ENCODE measurements around the gene FGG. TPM values are rescaled to one million over a fixed set of nuclear protein-coding genes. Genes with fewer than 3 reads are reported as not detected.
A peak's percentile ranks its signal among the peaks of the same experiment; 100 is the strongest.

Gene FGG
- total RNA-seq, 1 donor from 2014 or later: 236 TPM

DNA sequence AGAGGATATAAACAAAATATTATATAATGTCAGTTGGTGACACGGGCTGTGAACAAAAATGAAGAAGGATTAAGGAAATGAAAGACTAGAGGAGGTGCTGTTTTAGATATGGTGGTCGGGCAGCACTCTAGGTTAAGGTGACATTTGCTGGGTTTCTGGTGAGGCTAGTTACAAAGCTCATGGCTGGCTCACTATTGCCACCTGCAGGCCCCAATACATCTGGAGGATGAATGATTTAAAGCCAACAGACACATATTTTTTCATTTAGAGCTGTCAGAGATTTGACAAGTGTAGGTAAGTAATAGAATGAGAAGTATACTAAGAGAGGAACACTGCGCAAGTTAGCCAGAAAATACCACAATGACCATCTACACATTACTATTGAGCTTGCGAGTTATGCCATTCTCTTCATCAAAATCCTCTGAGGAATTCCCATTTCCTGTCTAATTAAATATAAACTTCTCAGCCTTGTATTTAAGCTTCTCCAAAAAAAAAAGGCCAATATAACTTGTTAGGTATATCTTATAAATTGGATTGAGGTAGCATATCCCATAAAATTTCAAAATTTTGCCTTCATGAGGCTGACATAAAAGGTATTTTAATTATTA lies 6.4 kb upstream of the FGG start:
- no peaks in the 10 kb centered on the region for H3K9me3 ChIP-seq
- DNase-seq (peak; percentile 65), ATAC-seq (peak; percentile 61 to 76)
- no peaks in the 10 kb centered on the region for H3K36me3 ChIP-seq
- H3K4me1 ChIP-seq: no peaks in the 10 kb centered on the region
- no peaks in the 10 kb centered on the region for H3K27me3 ChIP-seq (ENCODE audit: low read depth)
- no peak overlapping the region for H3K4me3 ChIP-seq
- TF ChIP-seq, protein P1, sequence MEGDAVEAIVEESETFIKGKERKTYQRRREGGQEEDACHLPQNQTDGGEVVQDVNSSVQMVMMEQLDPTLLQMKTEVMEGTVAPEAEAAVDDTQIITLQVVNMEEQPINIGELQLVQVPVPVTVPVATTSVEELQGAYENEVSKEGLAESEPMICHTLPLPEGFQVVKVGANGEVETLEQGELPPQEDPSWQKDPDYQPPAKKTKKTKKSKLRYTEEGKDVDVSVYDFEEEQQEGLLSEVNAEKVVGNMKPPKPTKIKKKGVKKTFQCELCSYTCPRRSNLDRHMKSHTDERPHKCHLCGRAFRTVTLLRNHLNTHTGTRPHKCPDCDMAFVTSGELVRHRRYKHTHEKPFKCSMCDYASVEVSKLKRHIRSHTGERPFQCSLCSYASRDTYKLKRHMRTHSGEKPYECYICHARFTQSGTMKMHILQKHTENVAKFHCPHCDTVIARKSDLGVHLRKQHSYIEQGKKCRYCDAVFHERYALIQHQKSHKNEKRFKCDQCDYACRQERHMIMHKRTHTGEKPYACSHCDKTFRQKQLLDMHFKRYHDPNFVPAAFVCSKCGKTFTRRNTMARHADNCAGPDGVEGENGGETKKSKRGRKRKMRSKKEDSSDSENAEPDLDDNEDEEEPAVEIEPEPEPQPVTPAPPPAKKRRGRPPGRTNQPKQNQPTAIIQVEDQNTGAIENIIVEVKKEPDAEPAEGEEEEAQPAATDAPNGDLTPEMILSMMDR (IDR thresholded peaks at IDR 0.05): peak; percentile 59
- intact Hi-C loops (cut with DNase I): loop anchor here (10.0 kb wide), 1 partner anchor 64 kb away; the partner anchor contains the start of gene PLRG1
- no peak overlapping the region for H3K27ac ChIP-seq

DNA sequence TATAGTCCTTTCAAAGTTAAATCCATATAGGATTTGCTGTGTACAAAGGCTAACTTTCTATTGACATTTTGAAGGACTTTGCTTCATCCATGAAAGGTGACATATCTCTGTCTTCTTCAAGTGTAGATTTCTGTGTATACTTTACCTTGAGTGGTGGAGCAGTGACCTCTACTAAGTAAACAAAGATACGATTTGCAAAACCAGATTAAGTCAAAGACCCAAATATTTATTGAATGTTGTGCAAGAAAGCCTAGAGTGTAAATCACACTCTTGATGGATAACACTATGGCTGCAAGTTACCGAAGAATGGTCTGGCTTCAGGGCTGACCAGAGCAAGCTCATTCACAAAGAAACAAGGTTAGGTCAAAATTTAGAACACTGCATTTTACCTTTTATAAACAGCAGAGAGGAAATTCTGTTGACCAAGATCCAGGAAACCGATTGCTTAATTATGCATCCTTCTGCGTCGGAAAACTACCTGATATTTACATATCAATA lies 5.4 kb upstream of the FGG start:
- intact Hi-C loops (cut with DNase I): loop anchor here (10.0 kb wide), 1 partner anchor 63 kb away; the partner anchor contains the start of gene PLRG1
- Histone ChIP-seq H3K27me3 (ENCODE audit: low read depth) (no peaks in the 10 kb centered on the region), H3K9me3 (no peaks in the 10 kb centered on the region), H3K4me1 (no peaks in the 10 kb centered on the region), H3K27ac (no peak overlapping the region), H3K4me3 (no peak overlapping the region), H3K36me3 (no peaks in the 10 kb centered on the region)
- ATAC-seq (peak in 1 of 2 donors; percentile 12), DNase-seq (no peak)
- TF ChIP-seq, protein P1 (IDR thresholded peaks at IDR 0.05): no peak

DNA sequence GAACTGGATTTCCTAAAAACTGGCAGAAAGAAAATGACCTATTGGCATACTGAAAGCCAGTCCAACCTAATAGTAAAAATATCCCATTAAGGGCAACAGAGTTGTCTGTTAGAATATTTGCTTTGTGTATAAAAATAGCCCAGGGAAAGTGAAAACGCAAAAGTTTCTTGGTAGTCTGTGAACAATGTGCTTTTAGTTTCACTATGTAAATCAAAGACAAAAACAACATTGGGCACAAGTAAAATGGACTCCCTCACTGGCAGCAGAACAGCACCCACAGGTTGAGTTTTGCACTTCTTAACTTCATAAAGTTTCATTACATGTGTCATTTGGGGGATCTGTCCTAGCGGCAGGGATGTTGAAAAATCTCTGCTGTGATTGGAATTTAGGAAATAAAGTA lies 4.3 kb upstream of the FGG start:
- H3K36me3 ChIP-seq: no peaks in the 10 kb centered on the region
- H3K4me1 ChIP-seq: no peaks in the 10 kb centered on the region
- no peak for ATAC-seq
- no peaks in the 10 kb centered on the region for H3K27me3 ChIP-seq (ENCODE audit: low read depth)
- no peaks in the 10 kb centered on the region for H3K9me3 ChIP-seq
- TF ChIP-seq, protein P1 (IDR thresholded peaks at IDR 0.05): no peak
- no peak for DNase-seq
- no peak overlapping the region for H3K4me3 ChIP-seq
- intact Hi-C loops (cut with DNase I): loop anchor here (10.0 kb wide), 1 partner anchor 62 kb away; the partner anchor contains the start of gene PLRG1
- H3K27ac ChIP-seq: no peak overlapping the region

DNA sequence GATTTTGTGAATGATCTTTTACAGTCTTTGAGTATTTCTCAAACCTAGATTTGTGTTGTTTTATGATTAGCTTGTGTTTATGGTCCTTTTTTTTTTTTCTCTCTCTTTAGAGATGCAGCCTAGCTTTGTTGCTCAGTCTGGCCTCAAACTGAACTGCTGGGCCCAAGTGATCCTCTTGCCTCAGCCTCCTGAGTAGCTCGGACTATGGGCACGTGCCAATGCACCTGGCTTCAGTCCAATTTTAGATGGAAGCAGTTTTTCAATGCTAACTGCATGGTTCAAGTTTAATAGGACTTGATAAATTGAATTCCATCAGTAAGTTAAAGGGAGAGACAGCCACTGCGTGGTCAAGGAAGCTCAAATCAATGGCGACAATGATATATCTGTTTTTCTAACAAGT lies 3.8 kb upstream of the FGG start:
- DNase-seq: no peak
- TF ChIP-seq, protein P1 (IDR thresholded peaks at IDR 0.05): no peak
- Histone ChIP-seq H3K4me1 (no peaks in the 10 kb centered on the region), H3K4me3 (no peak overlapping the region), H3K27me3 (ENCODE audit: low read depth) (no peaks in the 10 kb centered on the region), H3K9me3 (no peaks in the 10 kb centered on the region), H3K27ac (no peak overlapping the region), H3K36me3 (no peaks in the 10 kb centered on the region)
- ATAC-seq: no peak
- intact Hi-C loops (cut with DNase I): loop anchor here (10.0 kb wide), 1 partner anchor 61 kb away; the partner anchor contains the start of gene PLRG1

DNA sequence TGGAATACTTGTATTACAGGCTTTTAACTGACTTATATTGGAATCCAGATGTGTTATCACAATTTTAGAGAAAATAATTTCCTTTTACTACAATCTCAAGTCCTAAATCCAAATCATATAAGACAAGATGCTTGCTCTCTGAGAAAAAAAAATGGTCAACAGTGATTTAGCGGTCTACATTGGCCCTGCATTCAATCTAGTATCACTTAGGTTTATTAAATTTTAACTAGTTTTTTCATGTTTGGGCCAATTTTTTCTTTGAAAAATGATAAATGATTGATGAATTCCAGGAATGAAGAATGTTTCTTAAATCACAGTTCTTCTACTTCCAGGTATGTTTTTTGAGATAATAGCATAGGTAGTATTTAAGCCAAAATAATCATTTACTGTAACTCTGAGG lies 2.8 kb upstream of the FGG start:
- ATAC-seq (no peak), DNase-seq (no peak)
- Histone ChIP-seq H3K36me3 (no peaks in the 10 kb centered on the region), H3K4me1 (no peaks in the 10 kb centered on the region), H3K4me3 (no peak overlapping the region), H3K27ac (no peak overlapping the region), H3K9me3 (no peaks in the 10 kb centered on the region), H3K27me3 (ENCODE audit: low read depth) (no peaks in the 10 kb centered on the region)
- TF ChIP-seq, protein P1 (IDR thresholded peaks at IDR 0.05): no peak
- intact Hi-C loops (cut with DNase I): loop anchor here (10.0 kb wide), 1 partner anchor 60 kb away; the partner anchor contains the start of gene PLRG1

Data from lower lobe of right lung (tissue), 2 donors.